ENCODE measurements around the gene TMOD1. TPM values are rescaled to one million over a fixed set of nuclear protein-coding genes. Genes with fewer than 3 reads are reported as not detected.
A peak's percentile ranks its signal among the peaks of the same experiment; 100 is the strongest.

TMOD1 gene
- total RNA-seq, 1 experiment from 2014 or later, result not detected

GRCh38 chr9:97502222-97502983, 937 bp downstream of the TMOD1 start:
- Histone ChIP-seq H3K79me2 (ENCODE audit: low read length) (no peaks in the 10 kb centered on the region), H3K4me1 (ENCODE audit: low read length) (peaks cover 26% of the 10 kb centered on the region), H3K27ac (ENCODE audit: low read length) (no peak overlapping the region), H3K36me3 (ENCODE audit: insufficient read depth, low read length) (no peaks in the 10 kb centered on the region), H3K4me3 (ENCODE audit: low read length) (peak overlapping the region; percentile 73), H4K20me1 (ENCODE audit: insufficient read depth, low read depth, low read length) (no peaks in the 10 kb centered on the region), H3K4me2 (ENCODE audit: low read depth, low read length, poor library complexity, severe bottlenecking) (peak overlapping the region; percentile 81), H2AFZ (ENCODE audit: low read length) (peak overlapping the region; percentile 66; the same call in 1 of the 2 replicates), H3K9me3 (ENCODE audit: low read length) (no peaks in the 10 kb centered on the region), H3K27me3 (ENCODE audit: low read length) (no peaks in the 10 kb centered on the region), H3K9ac (ENCODE audit: low read length) (peak overlapping the region; percentile 58), H3K9me2 (replicated peaks; ENCODE audit: insufficient read depth, low read length) (no peaks in the 10 kb centered on the region)
- DNase-seq, result no peak

- Histone ChIP-seq H3K9me3 (ENCODE audit: low read length) (no peaks in the 10 kb centered on the region), H2AFZ (ENCODE audit: low read length) (no peak overlapping the region), H3K4me1 (ENCODE audit: low read length) (peaks cover 26% of the 10 kb centered on the region), H3K4me3 (ENCODE audit: low read length) (no peak overlapping the region; the same call in 1 of the 2 replicates), H4K20me1 (ENCODE audit: insufficient read depth, low read depth, low read length) (no peaks in the 10 kb centered on the region), H3K9me2 (replicated peaks; ENCODE audit: insufficient read depth, low read length) (no peaks in the 10 kb centered on the region), H3K27me3 (ENCODE audit: low read length) (no peaks in the 10 kb centered on the region), H3K9ac (ENCODE audit: low read length) (no peak overlapping the region), H3K79me2 (ENCODE audit: low read length) (no peaks in the 10 kb centered on the region), H3K27ac (ENCODE audit: low read length) (no peak overlapping the region), H3K4me2 (ENCODE audit: low read depth, low read length, poor library complexity, severe bottlenecking) (peak overlapping the region; percentile 81), H3K36me3 (ENCODE audit: insufficient read depth, low read length) (no peaks in the 10 kb centered on the region)
- no peak for DNase-seq
Observed at GRCh38 chr9:97502984-97503861, 1.8 kb downstream of the TMOD1 start.

GRCh38 chr9:97503862-97504210, 2.4 kb downstream of the TMOD1 start:
- Histone ChIP-seq H3K4me1 (ENCODE audit: low read length) (peaks cover 26% of the 10 kb centered on the region), H3K27ac (ENCODE audit: low read length) (no peak overlapping the region), H3K9me3 (ENCODE audit: low read length) (no peaks in the 10 kb centered on the region), H3K4me2 (ENCODE audit: low read depth, low read length, poor library complexity, severe bottlenecking) (no peak overlapping the region), H2AFZ (ENCODE audit: low read length) (no peak overlapping the region), H3K79me2 (ENCODE audit: low read length) (no peaks in the 10 kb centered on the region), H3K9ac (ENCODE audit: low read length) (no peak overlapping the region), H3K4me3 (ENCODE audit: low read length) (no peak overlapping the region), H3K36me3 (ENCODE audit: insufficient read depth, low read length) (no peaks in the 10 kb centered on the region), H3K27me3 (ENCODE audit: low read length) (no peaks in the 10 kb centered on the region), H3K9me2 (replicated peaks; ENCODE audit: insufficient read depth, low read length) (no peaks in the 10 kb centered on the region), H4K20me1 (ENCODE audit: insufficient read depth, low read depth, low read length) (no peaks in the 10 kb centered on the region)
- DNase-seq, result no peak

GRCh38 chr9:97504381-97505216, 3.1 kb downstream of the TMOD1 start:
- H3K9ac ChIP-seq (ENCODE audit: low read length), result no peak overlapping the region
- H4K20me1 ChIP-seq (ENCODE audit: insufficient read depth, low read depth, low read length), result no peaks in the 10 kb centered on the region
- H3K27ac ChIP-seq (ENCODE audit: low read length), result no peak overlapping the region
- no peaks in the 10 kb centered on the region for H3K9me3 ChIP-seq (ENCODE audit: low read length)
- no peaks in the 10 kb centered on the region for H3K36me3 ChIP-seq (ENCODE audit: insufficient read depth, low read length)
- H3K27me3 ChIP-seq (ENCODE audit: low read length), result no peaks in the 10 kb centered on the region
- no peak overlapping the region for H3K4me2 ChIP-seq (ENCODE audit: low read depth, low read length, poor library complexity, severe bottlenecking)
- peaks cover 26% of the 10 kb centered on the region for H3K4me1 ChIP-seq (ENCODE audit: low read length)
- H3K79me2 ChIP-seq (ENCODE audit: low read length), result no peaks in the 10 kb centered on the region
- no peaks in the 10 kb centered on the region for H3K9me2 ChIP-seq (replicated peaks; ENCODE audit: insufficient read depth, low read length)
- H2AFZ ChIP-seq (ENCODE audit: low read length), result no peak overlapping the region
- DNase-seq, result no peak
- H3K4me3 ChIP-seq (ENCODE audit: low read length), result no peak overlapping the region

- no peaks in the 10 kb centered on the region for H3K27me3 ChIP-seq (ENCODE audit: low read length)
Observed at GRCh38 chr9:97505845-97506244, 4.4 kb downstream of the TMOD1 start.

GRCh38 chr9:97506306-97506705, 4.8 kb downstream of the TMOD1 start:
- Histone ChIP-seq H3K9ac (ENCODE audit: low read length) (no peak overlapping the region), H4K20me1 (ENCODE audit: insufficient read depth, low read depth, low read length) (no peaks in the 10 kb centered on the region), H3K79me2 (ENCODE audit: low read length) (no peaks in the 10 kb centered on the region), H3K9me3 (ENCODE audit: low read length) (no peaks in the 10 kb centered on the region), H3K27ac (ENCODE audit: low read length) (no peak overlapping the region), H3K4me3 (ENCODE audit: low read length) (no peak overlapping the region), H3K9me2 (replicated peaks; ENCODE audit: insufficient read depth, low read length) (no peaks in the 10 kb centered on the region), H3K27me3 (ENCODE audit: low read length) (no peaks in the 10 kb centered on the region), H2AFZ (ENCODE audit: low read length) (no peak overlapping the region), H3K4me1 (ENCODE audit: low read length) (peaks cover 13% of the 10 kb centered on the region), H3K4me2 (ENCODE audit: low read depth, low read length, poor library complexity, severe bottlenecking) (no peak overlapping the region), H3K36me3 (ENCODE audit: insufficient read depth, low read length) (no peaks in the 10 kb centered on the region)
- no peak for DNase-seq

More at GRCh38 chr9:97505845-97506244, 4.4 kb downstream of the TMOD1 start:
- Histone ChIP-seq H2AFZ (ENCODE audit: low read length) (no peak overlapping the region), H3K4me3 (ENCODE audit: low read length) (no peak overlapping the region), H3K9me3 (ENCODE audit: low read length) (no peaks in the 10 kb centered on the region), H4K20me1 (ENCODE audit: insufficient read depth, low read depth, low read length) (no peaks in the 10 kb centered on the region), H3K4me1 (ENCODE audit: low read length) (peaks cover 17% of the 10 kb centered on the region), H3K36me3 (ENCODE audit: insufficient read depth, low read length) (no peaks in the 10 kb centered on the region), H3K4me2 (ENCODE audit: low read depth, low read length, poor library complexity, severe bottlenecking) (no peak overlapping the region), H3K9ac (ENCODE audit: low read length) (no peak overlapping the region), H3K9me2 (replicated peaks; ENCODE audit: insufficient read depth, low read length) (no peaks in the 10 kb centered on the region), H3K27ac (ENCODE audit: low read length) (no peak overlapping the region), H3K79me2 (ENCODE audit: low read length) (no peaks in the 10 kb centered on the region)
- no peak for DNase-seq

- Histone ChIP-seq H3K27me3 (ENCODE audit: low read length) (no peaks in the 10 kb centered on the region), H3K4me3 (ENCODE audit: low read length) (no peak overlapping the region), H4K20me1 (ENCODE audit: insufficient read depth, low read depth, low read length) (no peaks in the 10 kb centered on the region), H2AFZ (ENCODE audit: low read length) (no peak overlapping the region), H3K9me2 (replicated peaks; ENCODE audit: insufficient read depth, low read length) (no peaks in the 10 kb centered on the region), H3K79me2 (ENCODE audit: low read length) (no peaks in the 10 kb centered on the region), H3K4me1 (ENCODE audit: low read length) (peaks cover 12% of the 10 kb centered on the region), H3K27ac (ENCODE audit: low read length) (no peak overlapping the region), H3K9ac (ENCODE audit: low read length) (no peak overlapping the region), H3K9me3 (ENCODE audit: low read length) (no peaks in the 10 kb centered on the region), H3K4me2 (ENCODE audit: low read depth, low read length, poor library complexity, severe bottlenecking) (no peak overlapping the region), H3K36me3 (ENCODE audit: insufficient read depth, low read length) (no peaks in the 10 kb centered on the region)
- no peak for DNase-seq
Observed at GRCh38 chr9:97506787-97507186, 5.3 kb downstream of the TMOD1 start.
